CD4-positive, alpha-beta T cell treated with Interferon alpha-2 for 1 hour (primary cell): ENCODE data around the gene SORL1.
A peak's percentile ranks its signal among the peaks of the same experiment; 100 is the strongest.

ENCODE experiments used
- DNase-seq, 2 donors: peaks; one replicate each; pipeline ENCODE4 v3.0.0-alpha.2; 2020 to 2022

Gene SORL1

GRCh38 chr11:121431820-121432526, 20.1 kb upstream of the SORL1 start:
- no peak for DNase-seq

- DNase-seq, result no peak
Observed at GRCh38 chr11:121435132-121435531, 17.0 kb upstream of the SORL1 start.

DNA sequence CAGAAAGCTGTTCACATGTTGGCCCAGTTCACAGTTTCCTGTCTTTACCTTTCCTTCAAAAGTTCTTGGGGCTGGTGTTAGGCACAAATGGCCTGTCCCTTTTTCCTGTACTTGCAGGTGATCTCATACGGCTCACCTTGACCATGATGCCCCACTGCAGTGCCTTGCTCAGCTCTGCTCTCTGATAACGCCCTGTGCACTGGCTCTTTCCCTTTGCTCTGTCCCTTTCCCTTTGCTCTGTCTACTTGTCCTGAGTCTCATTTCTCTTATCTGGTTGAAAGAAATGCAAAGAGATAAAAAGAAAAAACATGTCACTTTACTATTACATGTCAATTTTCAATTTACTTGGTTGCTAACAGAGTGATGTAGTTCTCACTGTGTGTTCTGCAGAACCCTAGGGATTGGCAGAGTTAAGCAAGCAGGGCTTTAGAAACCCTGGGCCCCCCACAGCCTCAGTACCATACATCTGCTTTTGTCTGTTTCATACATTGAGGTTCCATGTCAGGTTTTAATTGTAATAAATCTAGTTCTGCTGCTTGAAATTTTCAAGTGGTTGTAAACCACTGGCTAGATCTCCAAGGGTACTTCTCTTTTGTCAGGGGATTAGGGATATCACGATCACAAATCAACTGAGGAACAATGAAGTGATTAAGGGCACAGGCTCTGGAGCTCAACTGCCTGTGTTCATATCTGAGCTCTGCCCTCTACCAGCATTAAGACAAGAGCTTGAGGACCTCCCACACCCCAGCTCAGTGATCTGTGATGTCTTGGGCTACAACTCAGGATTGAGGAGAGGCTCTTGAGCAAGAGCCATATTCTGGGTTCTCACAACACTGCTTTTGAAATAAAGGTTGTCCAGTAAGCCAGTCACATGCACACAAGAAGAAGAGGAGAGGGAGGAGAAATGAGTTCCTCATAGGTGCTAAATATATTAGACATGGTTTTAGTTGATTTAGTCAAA, 16.3 kb upstream of the SORL1 start:
- DNase-seq, result no peak

GRCh38 chr11:121437018-121437685, 15.0 kb upstream of the SORL1 start:
- DNase-seq, result no peak

DNA sequence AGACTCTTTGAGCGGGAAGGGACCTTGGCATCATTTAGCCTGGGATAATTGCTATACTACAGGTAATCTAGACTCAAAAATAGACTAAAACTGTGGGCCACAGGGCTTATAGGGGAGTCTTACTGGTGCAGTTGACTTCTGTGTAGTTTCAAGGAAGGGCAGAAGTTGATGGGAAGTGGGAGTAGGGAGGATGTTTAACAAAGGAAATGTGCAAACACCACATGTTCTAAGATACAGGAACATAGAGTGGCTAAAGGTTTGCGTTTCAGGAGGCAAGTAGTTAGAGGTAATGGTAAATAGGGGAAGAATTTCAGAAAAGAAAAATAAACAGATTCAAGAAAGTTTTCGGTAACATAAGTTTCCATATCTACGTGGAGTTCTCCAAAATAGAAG, 14.4 kb upstream of the SORL1 start:
- no peak for DNase-seq

DNA sequence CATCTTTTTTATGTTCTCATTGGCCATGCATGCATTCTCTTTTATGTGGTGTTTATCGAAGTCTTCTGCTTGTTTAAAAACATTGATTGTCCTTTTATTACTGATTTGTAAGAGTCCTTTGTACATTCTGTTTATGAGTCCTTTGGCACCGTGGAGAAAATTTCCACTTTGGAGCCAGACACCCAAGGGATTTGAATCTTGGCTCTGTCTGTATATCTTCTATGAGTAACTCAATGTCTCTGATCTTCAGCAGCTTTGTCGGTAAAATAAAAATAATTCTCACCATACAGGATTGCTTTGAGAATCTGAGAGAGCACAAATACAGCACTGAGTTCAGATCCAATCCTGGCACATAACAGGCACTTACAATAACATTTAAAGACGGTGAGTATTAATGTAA, 12.8 kb upstream of the SORL1 start:
- DNase-seq, result no peak

- DNase-seq, result no peak
Observed at GRCh38 chr11:121439759-121440158, 12.4 kb upstream of the SORL1 start.

GRCh38 chr11:121441521-121441920, 10.6 kb upstream of the SORL1 start:
- no peak for DNase-seq

- no peak for DNase-seq
Observed at GRCh38 chr11:121443688-121444275, 8.3 kb upstream of the SORL1 start.

DNA sequence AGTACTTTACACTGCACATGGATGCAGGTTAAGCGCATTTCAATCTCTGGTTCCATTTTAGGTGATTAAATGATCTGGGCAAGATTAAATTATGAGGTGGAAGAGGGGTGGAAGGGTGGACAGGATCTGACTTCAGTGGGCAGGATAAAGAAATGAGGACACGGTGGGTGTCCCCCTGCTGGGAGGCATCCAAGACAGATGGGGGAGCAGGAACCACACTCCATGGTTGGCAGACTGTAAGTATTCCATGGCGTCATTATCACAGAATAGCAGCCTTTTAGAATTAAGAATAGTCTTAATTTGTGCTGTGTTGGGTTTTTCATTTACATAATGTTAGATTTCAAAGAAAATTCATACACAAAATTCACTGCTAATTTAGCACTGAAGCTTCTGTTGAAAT, 7.6 kb upstream of the SORL1 start:
- DNase-seq, result no peak

DNA sequence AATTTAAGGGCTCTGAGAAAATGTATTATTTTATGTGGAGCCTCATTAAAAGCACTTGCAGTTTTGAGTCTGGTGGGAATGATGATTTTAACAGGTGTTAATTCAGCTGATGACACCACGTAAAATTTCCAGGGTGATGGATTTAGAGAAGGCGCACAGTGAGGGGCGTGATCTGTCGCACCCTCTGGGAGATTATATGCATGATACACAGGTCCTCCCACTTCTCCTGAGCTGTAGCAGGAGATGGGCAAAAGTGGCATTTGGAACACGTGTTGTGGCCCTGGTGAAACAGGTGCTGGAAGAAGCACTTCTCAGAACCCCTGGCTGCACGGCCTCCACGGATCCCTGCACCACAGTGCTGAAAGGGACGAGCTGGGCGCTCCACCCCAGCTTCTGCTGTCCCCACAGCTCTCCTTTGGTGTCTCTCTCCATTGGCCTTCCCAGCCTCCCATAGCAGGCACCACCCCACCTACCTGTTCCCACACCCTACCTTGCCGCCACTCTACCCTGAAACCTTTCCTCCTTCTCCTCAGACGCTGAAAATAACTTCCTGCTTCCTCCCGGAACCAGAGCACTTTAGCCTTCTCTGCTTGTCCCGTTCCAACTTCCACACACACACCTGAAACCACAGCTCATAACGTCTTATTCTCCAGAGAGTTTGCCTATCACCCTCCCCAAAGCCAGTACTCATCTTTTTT, 6.9 kb upstream of the SORL1 start:
- no peak for DNase-seq

DNA sequence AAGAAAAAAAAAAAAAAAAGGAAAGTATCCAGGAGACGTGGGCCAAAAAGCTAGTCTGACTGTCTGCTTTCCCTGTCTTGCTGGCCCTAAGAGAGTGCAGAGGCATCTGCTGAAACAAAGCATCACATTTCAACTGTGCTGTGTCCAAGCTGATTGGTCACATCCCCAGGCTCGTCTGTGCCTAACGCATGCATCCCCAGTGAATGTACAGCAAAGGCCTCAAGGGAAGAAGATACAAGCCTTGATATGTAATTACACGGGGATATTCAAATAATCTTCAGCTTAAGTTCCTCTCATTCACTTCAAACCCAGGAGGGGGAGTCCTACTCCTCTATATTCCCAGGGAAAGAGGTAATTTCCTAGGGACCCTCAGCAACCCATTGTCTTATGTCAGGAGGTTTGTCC, 5.4 kb upstream of the SORL1 start:
- DNase-seq, result no peak

GRCh38 chr11:121448011-121448410, 4.1 kb upstream of the SORL1 start:
- no peak for DNase-seq

- no peak for DNase-seq
Observed at GRCh38 chr11:121448431-121448941, 3.6 kb upstream of the SORL1 start.

DNA sequence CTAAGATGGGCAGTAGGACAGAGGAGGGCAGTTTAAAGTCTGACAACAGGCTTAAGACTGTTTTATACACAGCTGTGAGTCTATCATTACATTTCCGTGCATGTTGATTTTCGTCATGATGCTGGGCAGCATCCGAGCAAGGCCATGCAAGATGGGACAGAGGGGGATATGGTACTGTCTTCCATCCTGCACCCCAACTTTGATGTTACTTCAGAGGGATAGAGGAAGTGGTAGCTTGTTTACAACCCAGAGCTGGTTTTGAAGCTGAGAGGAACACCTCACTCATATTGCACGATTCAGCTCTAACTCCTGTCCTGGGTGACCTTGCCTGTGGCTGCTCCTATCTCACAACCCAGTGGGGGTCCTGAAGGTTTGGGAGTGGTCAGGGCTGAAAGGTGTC, 3.0 kb upstream of the SORL1 start:
- no peak for DNase-seq

DNA sequence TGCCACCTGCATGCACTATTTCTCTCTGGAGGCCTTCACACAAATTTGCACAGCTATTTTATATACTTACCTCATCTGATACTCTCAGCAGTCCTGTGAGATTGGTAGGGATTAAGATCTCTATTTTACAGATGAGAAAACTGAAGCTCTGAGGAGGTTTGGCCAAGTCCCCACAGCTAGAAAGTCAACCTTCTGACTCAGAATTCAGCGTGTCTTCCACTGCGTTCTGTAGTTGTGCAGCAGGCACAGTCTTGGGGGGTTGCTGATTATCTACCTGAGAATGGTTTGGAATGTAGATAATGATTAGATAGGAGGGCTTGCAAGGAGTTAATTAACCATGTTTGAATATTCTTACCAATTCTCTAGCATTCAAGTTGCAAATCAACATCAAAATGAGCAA, 2.5 kb upstream of the SORL1 start:
- no peak for DNase-seq

GRCh38 chr11:121450401-121450800, 1.7 kb upstream of the SORL1 start:
- DNase-seq, result peak in 1 of 2 donors; percentile 39

DNA sequence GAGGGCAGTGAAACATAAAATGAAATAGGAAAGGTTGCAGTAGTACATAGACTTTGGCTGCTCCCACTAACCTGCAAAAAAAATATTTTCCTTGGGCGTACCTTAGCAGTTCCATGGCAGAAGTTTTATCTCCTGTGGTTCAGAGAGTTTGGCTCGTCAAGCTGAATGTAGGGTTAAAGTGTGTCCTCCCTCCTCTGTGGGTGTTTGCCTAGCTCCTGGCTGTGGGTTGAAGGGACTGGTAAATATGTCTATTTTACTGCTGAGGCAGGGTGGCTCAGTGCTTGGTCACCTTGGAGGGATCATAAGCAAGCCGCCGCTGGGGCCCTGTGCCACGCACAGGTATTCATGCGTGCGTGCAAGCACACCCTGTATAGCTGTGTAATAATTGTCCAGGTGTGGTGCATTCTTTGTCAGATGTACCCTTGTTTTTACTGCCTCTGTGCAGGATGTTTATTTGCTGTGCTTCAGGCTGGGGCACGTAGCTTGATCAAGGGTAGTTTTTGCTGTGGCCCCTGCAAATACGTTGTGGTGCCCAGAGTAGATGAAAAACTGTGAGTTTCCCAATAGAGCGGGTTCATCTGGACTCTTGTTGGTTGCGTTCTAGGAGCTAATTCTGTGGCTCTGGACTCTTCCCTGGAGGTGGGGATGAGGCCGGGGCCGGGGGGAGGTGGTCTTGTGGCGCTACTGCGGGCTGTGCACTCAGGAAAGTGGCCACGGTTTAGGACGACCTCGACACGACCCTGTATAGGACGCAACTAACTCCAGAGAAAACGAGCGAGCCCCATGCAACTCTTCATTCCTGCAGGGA, 732 bp upstream of the SORL1 start:
- no peak for DNase-seq

- peak; percentile 59 to 79 for DNase-seq
Observed at GRCh38 chr11:121452609-121453150, 566 bp downstream of the SORL1 start, which contains the start of gene SORL1-AS1. Gene SORL1-AS1, minus strand, starts transcription at chr11:121452967.

- no peak for DNase-seq
Observed at GRCh38 chr11:121453589-121454299, 1.6 kb downstream of the SORL1 start.
